Panc1 (cell line): ENCODE results near the gene USP53. TPM values are rescaled to one million over a fixed set of nuclear protein-coding genes. Genes with fewer than 3 reads are reported as not detected.

Experiments
- ATAC-seq: fragments of 200-7000 bp; cut with Tn5 transposase; 2 replicates; pipeline ENCODE4 v1.9.1; 2020; ENCODE audit warnings: mild to moderate bottlenecking, moderate library complexity
- BruUV-seq: library from RNA; stranded (reverse); fragments of 400-500 nt; replicated peaks from 2 replicates; lab custom pipeline; 2021; lab: Mats Ljungman, UMichigan
- CTCF ChIA-PET: fragments of 300-600 bp; sonication (Branson Sonifier 250); formaldehyde crosslinking; loops from one replicate; lab custom pipeline; 2022; ENCODE audit warnings: antibody characterized with exemption; lab: Charles Lee
- POLR2A ChIA-PET: fragments of 300-600 bp; sonication (Branson Sonifier 250); formaldehyde crosslinking; loops from one replicate; lab custom pipeline; 2022; ENCODE audit warnings: antibody characterized with exemption; lab: Charles Lee
- DNase-seq: peaks from one replicate; pipeline ENCODE4 v3.0.0-alpha.2; 2010; ENCODE audit warnings: low read depth, low spot score
- H3K27ac ChIP-seq: 2 replicates; pipeline ENCODE4 v1.5.1; 2011; ENCODE audit warnings: mild to moderate bottlenecking, low read length, inconsistent platforms
- H3K27me3 ChIP-seq: fragments of 200-500 bp; sonication (Bioruptor generic); 2 replicates; pipeline ENCODE4 v1.6.0; 2014; ENCODE audit warnings: low read length, inconsistent platforms; ENCODE audit not compliant: control insufficient read depth, insufficient read depth
- H3K36me3 ChIP-seq: fragments of 200-500 bp; sonication (Bioruptor generic); 2 replicates; pipeline ENCODE4 v1.5.1; 2014; ENCODE audit warnings: inconsistent platforms, mild to moderate bottlenecking, low read length, moderate library complexity; ENCODE audit not compliant: control insufficient read depth, insufficient read depth
- H3K4me1 ChIP-seq: 2 replicates; pipeline ENCODE4 v1.5.1; 2011; ENCODE audit warnings: inconsistent platforms, mild to moderate bottlenecking, low read length, moderate library complexity; ENCODE audit not compliant: control insufficient read depth, insufficient read depth
- H3K4me3 ChIP-seq, 2 experiments: 2 replicates each; pipeline ENCODE4 v1.5.1; 2011 to 2012; ENCODE audit warnings: low read depth in 2 of 2, low read length in 2 of 2, mild to moderate bottlenecking in 2 of 2, inconsistent platforms in 1 of 2, moderate library complexity in 1 of 2
- H3K9me3 ChIP-seq: fragments of 200-500 bp; sonication (Bioruptor generic); 2 replicates; pipeline ENCODE4 v1.5.1; 2014; ENCODE audit warnings: low read depth, mild to moderate bottlenecking, inconsistent platforms, low read length, moderate library complexity; ENCODE audit not compliant: control insufficient read depth, insufficient read depth
- POLR2AphosphoS5 ChIP-seq: IDR thresholded peaks from 2 replicates; pipeline ENCODE4 v1.6.1; 2012; ENCODE audit warnings: mild to moderate bottlenecking, low read depth, low read length, moderate library complexity
- SIN3A ChIP-seq: IDR thresholded peaks from 2 replicates; pipeline ENCODE4 v1.6.1; 2012; ENCODE audit warnings: low read depth, mild to moderate bottlenecking, low read length, moderate library complexity, borderline replicate concordance; ENCODE audit not compliant: insufficient read depth
- TCF7L2 ChIP-seq: IDR thresholded peaks from 2 replicates; pipeline ENCODE4 v1.6.1; 2011; ENCODE audit warnings: mild to moderate bottlenecking, low read depth, low read length, inconsistent platforms
- in situ Hi-C: cut with HindIII; loops from 2 replicates; pipeline ENCODE4 v1.10.0; 2016; ENCODE audit warnings: low sequenced_read_pairs, low pct_unique_long_range_greater_than_20kb
- intact Hi-C: fragments of 100-400 bp; cut with micrococcal nuclease; formaldehyde crosslinking; loops from one replicate; pipeline ENCODE4 v1.10.0; 2022; ENCODE audit not compliant: unreplicated experiment
- total RNA-seq: library from RNA; stranded (reverse); gene quantifications from one replicate; pipeline ENCODE4 v1.2.1, GENCODE V29; 2021; ENCODE audit not compliant: unreplicated experiment
- TF ChIP-seq, protein P1 (sequence below), 2 experiments: IDR thresholded peaks; 2 replicates each; pipeline ENCODE4 v1.6.1; 2011 to 2012; ENCODE audit warnings: low read depth in 2 of 2, control low read depth in 1 of 2, low read length in 1 of 2, mild to moderate bottlenecking in 1 of 2, moderate library complexity in 1 of 2; ENCODE audit not compliant: insufficient read depth in 1 of 2
- TF ChIP-seq, protein P2 (sequence below): fragments of 450-650 bp; IDR thresholded peaks from 2 replicates; pipeline ENCODE4 v1.5.1; 2017; ENCODE audit warnings: mild to moderate bottlenecking

The USP53 gene
- total RNA-seq, 1 experiment from 2014 or later: 5.3 TPM

DNA sequence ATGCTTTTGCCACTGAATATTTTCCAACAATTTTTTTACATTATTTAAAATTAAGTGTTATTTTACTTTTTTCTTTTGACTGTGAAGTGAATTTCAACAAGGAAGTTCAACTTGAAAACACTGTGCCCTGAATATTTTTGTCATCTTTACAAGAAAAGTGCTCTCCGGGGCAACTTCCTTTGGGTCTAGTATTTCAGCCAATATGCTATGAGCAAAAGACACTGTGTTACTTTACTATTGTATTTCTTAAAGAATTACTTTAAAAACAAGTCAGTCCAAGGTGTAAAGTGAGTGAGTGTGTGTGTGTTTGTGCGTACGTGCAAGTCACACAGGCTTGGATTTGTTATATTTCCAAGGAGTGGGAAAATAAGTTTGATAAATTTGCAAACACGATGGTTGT, 7.6 kb upstream of the USP53 start:
- intact Hi-C loops (no loop called here), in situ Hi-C loops (no loop called here)
- ATAC-seq: no peak
- no TSS peak for BruUV-seq
- CTCF ChIA-PET: no interaction called here
- POLR2A ChIA-PET: no interaction called here
- no peak for DNase-seq
- no peaks in the 10 kb centered on the region for H3K4me1 ChIP-seq
- no peaks in the 10 kb centered on the region for H3K9me3 ChIP-seq
- H3K27ac ChIP-seq: no peak overlapping the region
- no peak for TF ChIP-seq POLR2AphosphoS5
- H3K27me3 ChIP-seq: no peaks in the 10 kb centered on the region
- no peak overlapping the region for H3K4me3 ChIP-seq
- no peaks in the 10 kb centered on the region for H3K36me3 ChIP-seq

DNA sequence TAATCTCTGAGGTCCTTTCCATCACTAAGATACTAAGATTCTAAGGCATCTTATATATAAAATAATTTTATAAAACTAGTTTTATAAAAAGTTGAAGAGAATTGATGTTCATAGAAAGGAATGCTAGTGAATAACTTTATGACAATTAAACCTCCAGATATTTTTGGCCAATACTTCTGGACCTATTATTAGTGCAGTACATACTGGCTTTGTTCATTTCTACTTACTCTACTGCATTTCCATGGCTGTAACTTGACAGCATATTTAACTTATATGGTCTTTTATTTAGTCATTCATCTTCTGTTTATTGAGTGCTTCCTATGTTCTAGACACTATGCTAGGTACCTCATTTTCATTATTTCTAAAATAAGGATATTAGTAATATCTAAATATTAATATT, 6.8 kb upstream of the USP53 start:
- ATAC-seq (no peak), DNase-seq (no peak)
- no peaks in the 10 kb centered on the region for H3K36me3 ChIP-seq
- in situ Hi-C loops: no loop called here
- no TSS peak for BruUV-seq
- H3K27me3 ChIP-seq: no peaks in the 10 kb centered on the region
- ChIA-PET POLR2A (no interaction called here), CTCF (no interaction called here)
- H3K4me3 ChIP-seq: no peak overlapping the region
- no peaks in the 10 kb centered on the region for H3K9me3 ChIP-seq
- TF ChIP-seq, protein P1, sequence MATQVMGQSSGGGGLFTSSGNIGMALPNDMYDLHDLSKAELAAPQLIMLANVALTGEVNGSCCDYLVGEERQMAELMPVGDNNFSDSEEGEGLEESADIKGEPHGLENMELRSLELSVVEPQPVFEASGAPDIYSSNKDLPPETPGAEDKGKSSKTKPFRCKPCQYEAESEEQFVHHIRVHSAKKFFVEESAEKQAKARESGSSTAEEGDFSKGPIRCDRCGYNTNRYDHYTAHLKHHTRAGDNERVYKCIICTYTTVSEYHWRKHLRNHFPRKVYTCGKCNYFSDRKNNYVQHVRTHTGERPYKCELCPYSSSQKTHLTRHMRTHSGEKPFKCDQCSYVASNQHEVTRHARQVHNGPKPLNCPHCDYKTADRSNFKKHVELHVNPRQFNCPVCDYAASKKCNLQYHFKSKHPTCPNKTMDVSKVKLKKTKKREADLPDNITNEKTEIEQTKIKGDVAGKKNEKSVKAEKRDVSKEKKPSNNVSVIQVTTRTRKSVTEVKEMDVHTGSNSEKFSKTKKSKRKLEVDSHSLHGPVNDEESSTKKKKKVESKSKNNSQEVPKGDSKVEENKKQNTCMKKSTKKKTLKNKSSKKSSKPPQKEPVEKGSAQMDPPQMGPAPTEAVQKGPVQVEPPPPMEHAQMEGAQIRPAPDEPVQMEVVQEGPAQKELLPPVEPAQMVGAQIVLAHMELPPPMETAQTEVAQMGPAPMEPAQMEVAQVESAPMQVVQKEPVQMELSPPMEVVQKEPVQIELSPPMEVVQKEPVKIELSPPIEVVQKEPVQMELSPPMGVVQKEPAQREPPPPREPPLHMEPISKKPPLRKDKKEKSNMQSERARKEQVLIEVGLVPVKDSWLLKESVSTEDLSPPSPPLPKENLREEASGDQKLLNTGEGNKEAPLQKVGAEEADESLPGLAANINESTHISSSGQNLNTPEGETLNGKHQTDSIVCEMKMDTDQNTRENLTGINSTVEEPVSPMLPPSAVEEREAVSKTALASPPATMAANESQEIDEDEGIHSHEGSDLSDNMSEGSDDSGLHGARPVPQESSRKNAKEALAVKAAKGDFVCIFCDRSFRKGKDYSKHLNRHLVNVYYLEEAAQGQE (IDR thresholded peaks at IDR 0.05; ENCODE audit: insufficient read depth in 1 of 2, low read depth in 2 of 2, low read length in 1 of 2): no peak
- TF ChIP-seq, protein P2, sequence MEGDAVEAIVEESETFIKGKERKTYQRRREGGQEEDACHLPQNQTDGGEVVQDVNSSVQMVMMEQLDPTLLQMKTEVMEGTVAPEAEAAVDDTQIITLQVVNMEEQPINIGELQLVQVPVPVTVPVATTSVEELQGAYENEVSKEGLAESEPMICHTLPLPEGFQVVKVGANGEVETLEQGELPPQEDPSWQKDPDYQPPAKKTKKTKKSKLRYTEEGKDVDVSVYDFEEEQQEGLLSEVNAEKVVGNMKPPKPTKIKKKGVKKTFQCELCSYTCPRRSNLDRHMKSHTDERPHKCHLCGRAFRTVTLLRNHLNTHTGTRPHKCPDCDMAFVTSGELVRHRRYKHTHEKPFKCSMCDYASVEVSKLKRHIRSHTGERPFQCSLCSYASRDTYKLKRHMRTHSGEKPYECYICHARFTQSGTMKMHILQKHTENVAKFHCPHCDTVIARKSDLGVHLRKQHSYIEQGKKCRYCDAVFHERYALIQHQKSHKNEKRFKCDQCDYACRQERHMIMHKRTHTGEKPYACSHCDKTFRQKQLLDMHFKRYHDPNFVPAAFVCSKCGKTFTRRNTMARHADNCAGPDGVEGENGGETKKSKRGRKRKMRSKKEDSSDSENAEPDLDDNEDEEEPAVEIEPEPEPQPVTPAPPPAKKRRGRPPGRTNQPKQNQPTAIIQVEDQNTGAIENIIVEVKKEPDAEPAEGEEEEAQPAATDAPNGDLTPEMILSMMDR: no peak
- no peak for TF ChIP-seq SIN3A
- no peak for TF ChIP-seq POLR2AphosphoS5
- no peak for TF ChIP-seq TCF7L2
- no peak overlapping the region for H3K27ac ChIP-seq
- H3K4me1 ChIP-seq: no peaks in the 10 kb centered on the region
- intact Hi-C loops: no loop called here

DNA sequence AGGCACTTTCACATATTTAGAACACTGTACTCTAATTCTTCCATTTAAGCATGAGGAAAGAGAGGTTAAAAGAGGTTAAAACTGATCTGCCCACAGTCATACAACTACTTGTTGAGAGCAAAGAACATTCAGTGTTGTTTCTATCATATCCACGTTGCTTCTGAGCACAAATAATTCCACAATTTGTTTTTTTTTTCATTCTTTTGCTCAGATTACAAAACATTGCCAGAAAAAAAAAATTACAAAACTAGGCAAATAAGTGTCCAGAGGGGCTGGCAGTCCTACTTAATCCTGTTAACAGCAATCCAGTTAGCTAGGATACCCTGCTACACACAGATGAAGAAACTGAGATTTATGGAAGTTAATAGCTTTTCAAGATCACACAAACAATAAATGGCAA, 6.3 kb upstream of the USP53 start:
- in situ Hi-C loops (no loop called here), intact Hi-C loops (no loop called here)
- no peak overlapping the region for H3K4me3 ChIP-seq
- no peak for DNase-seq
- H3K4me1 ChIP-seq: no peaks in the 10 kb centered on the region
- ATAC-seq: no peak
- no peaks in the 10 kb centered on the region for H3K9me3 ChIP-seq
- no peaks in the 10 kb centered on the region for H3K36me3 ChIP-seq
- no peaks in the 10 kb centered on the region for H3K27me3 ChIP-seq
- no peak overlapping the region for H3K27ac ChIP-seq
- ChIA-PET POLR2A (no interaction called here), CTCF (no interaction called here)
- no TSS peak for BruUV-seq
- TF ChIP-seq, protein P1 (IDR thresholded peaks at IDR 0.05; ENCODE audit: insufficient read depth in 1 of 2, low read depth in 2 of 2, low read length in 1 of 2): no peak
- TF ChIP-seq POLR2AphosphoS5: no peak
- no peak for TF ChIP-seq TCF7L2
- TF ChIP-seq, protein P2: no peak
- no peak for TF ChIP-seq SIN3A
